NCI-H1105 (cell line): ENCODE data around the gene ASIC4.

ENCODE experiments used
- DNase-seq: peaks from one replicate; lab custom pipeline; 2025; lab: John Stamatoyannopoulos, UW

Gene ASIC4

GRCh38 chr2:219514196-219514761 lies at the start of gene ASIC4:
Gene ASIC4, plus strand, starts transcription at chr2:219514482. Its CDS starts 243 bp downstream, at chr2:219514725.
- no peak for DNase-seq

- DNase-seq, result no peak
Measured at GRCh38 chr2:219465659-219466561, 48.4 kb upstream of the ASIC4 start.

- no peak for DNase-seq
Measured at GRCh38 chr2:219466816-219467735, 47.2 kb upstream of the ASIC4 start.

- no peak for DNase-seq
Measured at GRCh38 chr2:219467736-219468075, 46.6 kb upstream of the ASIC4 start.

GRCh38 chr2:219468410-219469185 lies 45.7 kb upstream of the ASIC4 start:
- no peak for DNase-seq

GRCh38 chr2:219469186-219469724 lies 45.0 kb upstream of the ASIC4 start:
- DNase-seq, result no peak

- no peak for DNase-seq
Measured at GRCh38 chr2:219470429-219470828, 43.9 kb upstream of the ASIC4 start.

GRCh38 chr2:219471476-219472371 lies 42.6 kb upstream of the ASIC4 start:
- no peak for DNase-seq

GRCh38 chr2:219472629-219473187 lies 41.6 kb upstream of the ASIC4 start:
- no peak for DNase-seq

- no peak for DNase-seq
Measured at GRCh38 chr2:219473511-219473910, 40.8 kb upstream of the ASIC4 start.

- no peak for DNase-seq
Measured at GRCh38 chr2:219474285-219475060, 39.8 kb upstream of the ASIC4 start.

GRCh38 chr2:219475278-219475677 lies 39.0 kb upstream of the ASIC4 start:
- DNase-seq, result no peak

- DNase-seq, result peak; percentile 56
Measured at GRCh38 chr2:219475697-219476651, 38.3 kb upstream of the ASIC4 start.

- DNase-seq, result no peak
Measured at GRCh38 chr2:219476652-219477151, 37.6 kb upstream of the ASIC4 start.

GRCh38 chr2:219477179-219477578 lies 37.1 kb upstream of the ASIC4 start:
- DNase-seq, result no peak

- DNase-seq, result no peak
Measured at GRCh38 chr2:219477815-219478214, 36.5 kb upstream of the ASIC4 start.

- no peak for DNase-seq
Measured at GRCh38 chr2:219478916-219479315, 35.4 kb upstream of the ASIC4 start.

GRCh38 chr2:219480004-219480403 lies 34.3 kb upstream of the ASIC4 start:
- no peak for DNase-seq
